IMR-90 (cell line): ENCODE data around the gene TUBA8. TPM values are rescaled to one million over a fixed set of nuclear protein-coding genes. Genes with fewer than 3 reads are reported as not detected.

Experiments
- ATAC-seq: fragments of 200-7000 bp; cut with Tn5 transposase; 2 replicates; pipeline ENCODE4 v1.9.1; 2020; ENCODE audit warnings: low read depth, mild to moderate bottlenecking, moderate library complexity
- BruUV-seq: library from RNA; stranded (reverse); fragments of 400-500 nt; replicated peaks from 2 replicates; lab custom pipeline; 2021; lab: Mats Ljungman, UMichigan
- CTCF ChIA-PET: fragments of 300-600 bp; formaldehyde crosslinking; extraction: SDS; loops from one replicate; lab custom pipeline; 2021; ENCODE audit warnings: antibody characterized with exemption; lab: Yijun Ruan, JAX
- POLR2A ChIA-PET: fragments of 300-600 bp; sonication (Branson Sonifier 250); formaldehyde crosslinking; loops from one replicate; lab custom pipeline; 2022; ENCODE audit warnings: antibody characterized with exemption; ENCODE audit not compliant: unreplicated experiment; lab: Charles Lee
- DNase-seq: peaks from one replicate; pipeline ENCODE4 v3.0.0; 2013
- H2AFZ ChIP-seq: replicated peaks from 2 replicates; pipeline ENCODE3; 2013; ENCODE audit warnings: low read length, mild to moderate bottlenecking; ENCODE audit not compliant: poor library complexity
- H2AK5ac ChIP-seq: 2 replicates; pipeline ENCODE4 v1.6.1; 2013; ENCODE audit warnings: low read depth, low read length, inconsistent platforms
- H2AK9ac ChIP-seq: replicated peaks from 2 replicates; pipeline ENCODE3; 2013; ENCODE audit warnings: mild to moderate bottlenecking, low read depth, low read length, moderate library complexity; ENCODE audit not compliant: poor library complexity
- H2BK120ac ChIP-seq: 2 replicates; pipeline ENCODE4 v1.6.1; 2013; ENCODE audit warnings: low read depth, low read length, inconsistent platforms
- H2BK15ac ChIP-seq: 3 replicates; pipeline ENCODE4 v1.6.1; 2013; ENCODE audit warnings: low read depth, low read length, inconsistent platforms
- H2BK20ac ChIP-seq: 2 replicates; pipeline ENCODE4 v1.6.1; 2013; ENCODE audit warnings: low read depth, mild to moderate bottlenecking, inconsistent platforms, low read length, moderate library complexity
- H2BK5ac ChIP-seq: 2 replicates; pipeline ENCODE4 v1.6.1; 2013; ENCODE audit warnings: mild to moderate bottlenecking, low read depth, low read length, inconsistent platforms; ENCODE audit not compliant: poor library complexity, severe bottlenecking
- H3K14ac ChIP-seq: replicated peaks from 2 replicates; pipeline ENCODE4 v1.6.1; 2013; ENCODE audit warnings: low read depth, low read length, inconsistent platforms
- H3K18ac ChIP-seq: 2 replicates; pipeline ENCODE4 v1.6.1; 2013; ENCODE audit warnings: low read depth, low read length, control low read depth
- H3K23ac ChIP-seq: 2 replicates; pipeline ENCODE4 v1.6.1; 2013; ENCODE audit warnings: low read depth, low read length, inconsistent platforms
- H3K27ac ChIP-seq: 2 replicates; pipeline ENCODE4 v1.5.1; 2013; ENCODE audit warnings: mild to moderate bottlenecking, control low read depth, low read length; ENCODE audit not compliant: insufficient read depth
- H3K27me3 ChIP-seq: 2 replicates; pipeline ENCODE4 v1.6.1; 2013; ENCODE audit warnings: low read length; ENCODE audit not compliant: control insufficient read depth, insufficient read depth
- H3K36me3 ChIP-seq: 2 replicates; pipeline ENCODE4 v1.6.1; 2013; ENCODE audit warnings: low read length, mixed read lengths; ENCODE audit not compliant: control insufficient read depth, insufficient read depth
- H3K4ac ChIP-seq: 2 replicates; pipeline ENCODE4 v1.6.1; 2013; ENCODE audit warnings: low read depth, low read length, inconsistent platforms
- H3K4me1 ChIP-seq: 2 replicates; pipeline ENCODE4 v1.6.1; 2013; ENCODE audit warnings: low read length, mixed read lengths; ENCODE audit not compliant: control insufficient read depth, insufficient read depth
- H3K4me2 ChIP-seq: 2 replicates; pipeline ENCODE4 v1.6.1; 2013; ENCODE audit warnings: low read depth, mild to moderate bottlenecking, control low read depth, low read length, moderate library complexity
- H3K4me3 ChIP-seq: 2 replicates; pipeline ENCODE4 v1.5.1; 2013; ENCODE audit warnings: low read depth, mild to moderate bottlenecking, control low read depth, low read length, moderate library complexity; ENCODE audit not compliant: insufficient read depth
- H3K56ac ChIP-seq: 2 replicates; pipeline ENCODE4 v1.6.1; 2013; ENCODE audit warnings: low read length, inconsistent platforms; ENCODE audit not compliant: insufficient read depth; ENCODE audit errors: extremely low read depth
- H3K79me1 ChIP-seq, 2 experiments: 2 replicates each; pipeline ENCODE4 v1.6.1; 2013; ENCODE audit warnings: low read length in 2 of 2, inconsistent platforms in 1 of 2, low read depth in 1 of 2
- H3K9ac ChIP-seq: 2 replicates; pipeline ENCODE4 v1.6.1; 2013; ENCODE audit warnings: low read depth, low read length, control low read depth
- H3K9me1 ChIP-seq: 2 replicates; pipeline ENCODE4 v1.6.1; 2013; ENCODE audit warnings: low read length, inconsistent platforms; ENCODE audit not compliant: insufficient read depth
- H3K9me3 ChIP-seq: 2 replicates; pipeline ENCODE4 v1.6.1; 2013; ENCODE audit warnings: low read length; ENCODE audit not compliant: control insufficient read depth, insufficient read depth
- H4K20me1 ChIP-seq: 2 replicates; pipeline ENCODE4 v1.6.1; 2013; ENCODE audit warnings: low read length, inconsistent platforms; ENCODE audit not compliant: insufficient read depth
- H4K5ac ChIP-seq: 2 replicates; pipeline ENCODE4 v1.6.1; 2013; ENCODE audit warnings: mild to moderate bottlenecking, low read depth, low read length, control low read depth
- H4K8ac ChIP-seq, 2 experiments: 2 replicates each; pipeline ENCODE4 v1.6.1; 2013; ENCODE audit warnings: low read depth in 2 of 2, low read length in 2 of 2, control low read depth in 1 of 2, inconsistent platforms in 1 of 2
- H4K91ac ChIP-seq: 2 replicates; pipeline ENCODE4 v1.6.1; 2013; ENCODE audit warnings: low read depth, low read length, inconsistent platforms; ENCODE audit not compliant: insufficient read depth
- CEBPB ChIP-seq: IDR thresholded peaks from 2 replicates; pipeline ENCODE4 v1.6.1; 2012; ENCODE audit warnings: low read depth, low read length, improper control_type of control experiment
- CTCF ChIP-seq: conservative IDR thresholded peaks from 2 replicates; pipeline ENCODE4 v1.5.1; 2012; ENCODE audit warnings: mild to moderate bottlenecking, low read depth, low read length, improper control_type of control experiment
- ELK1 ChIP-seq: fragments of 150-350 bp; IDR thresholded peaks from 2 replicates; pipeline ENCODE4 v1.6.1; 2016; ENCODE audit warnings: low read depth, mild to moderate bottlenecking, low read length, moderate library complexity, borderline replicate concordance
- FOS ChIP-seq: fragments of 150-350 bp; IDR thresholded peaks from 2 replicates; pipeline ENCODE4 v1.6.1; 2016; ENCODE audit warnings: low read depth, low read length
- MAZ ChIP-seq: IDR thresholded peaks from 2 replicates; pipeline ENCODE4 v1.6.1; 2012; ENCODE audit warnings: low read depth, mild to moderate bottlenecking, low read length, improper control_type of control experiment, moderate library complexity, borderline replicate concordance
- MXI1 ChIP-seq: IDR thresholded peaks from 2 replicates; pipeline ENCODE4 v1.6.1; 2012; ENCODE audit warnings: low read depth, mild to moderate bottlenecking, low read length, moderate library complexity, borderline replicate concordance
- NFE2L2 ChIP-seq: fragments of 150-350 bp; IDR thresholded peaks from 2 replicates; pipeline ENCODE4 v1.6.1; 2016; ENCODE audit warnings: low read depth, mild to moderate bottlenecking, low read length
- RAD21 ChIP-seq: IDR thresholded peaks from 2 replicates; pipeline ENCODE4 v1.6.1; 2012; ENCODE audit warnings: low read length, improper control_type of control experiment
- RCOR1 ChIP-seq: IDR thresholded peaks from 2 replicates; pipeline ENCODE4 v1.6.1; 2012; ENCODE audit warnings: mild to moderate bottlenecking, low read length, improper control_type of control experiment; ENCODE audit not compliant: insufficient replicate concordance
- RFX5 ChIP-seq: IDR thresholded peaks from 2 replicates; pipeline ENCODE4 v1.8.0; 2012; ENCODE audit warnings: low read depth, mild to moderate bottlenecking, low read length, moderate library complexity
- USF2 ChIP-seq: fragments of 150-350 bp; IDR thresholded peaks from 2 replicates; pipeline ENCODE4 v1.6.1; 2017; ENCODE audit warnings: mild to moderate bottlenecking, antibody characterized with exemption, low read length, low read depth
- WGBS, 2 experiments: methylation state at CpG; one replicate each; pipeline versions ENCODE4 v1.1.5 to v1.1.7; 2013; ENCODE audit warnings: missing lambda C conversion rate in 2 of 2; ENCODE audit not compliant: insufficient read length in 1 of 2; ENCODE audit errors: extremely low coverage in 2 of 2; 5-methylcytosine and 5-hydroxymethylcytosine counted together
- dilution Hi-C: fragments of 300-500 bp; cut with HindIII; formaldehyde crosslinking; loops from one replicate; pipeline ENCODE4 v1.14.3; 2018; ENCODE audit warnings: low sequenced_read_pairs; ENCODE audit not compliant: unreplicated experiment
- in situ Hi-C: fragments of 300-500 bp; cut with MboI; formaldehyde crosslinking; loops from 3 replicates; pipeline ENCODE4 v1.14.3; 2019; ENCODE audit warnings: low sequenced_read_pairs, inconsistent platforms, mixed read lengths
- intact Hi-C: fragments of 100-400 bp; cut with micrococcal nuclease; formaldehyde crosslinking; loops from 2 replicates; pipeline ENCODE4 v1.10.0; 2022
- polyA plus RNA-seq, 3 experiments: library from polyadenylated mRNA; depleted of rRNA; stranded (reverse); fragments of >200 nt; gene quantifications; 2 replicates each; pipeline ENCODE4 v1.2.3, GENCODE V29; 2012; ENCODE audit warnings: low replicate concordance in 1 of 3
- total RNA-seq: library from RNA; depleted of rRNA; stranded (reverse); fragments of >200 nt; gene quantifications from 2 replicates; pipeline ENCODE4 v1.2.3, GENCODE V29; 2012

The TUBA8 gene
- total and polyA plus RNA-seq, 2 of the 4 experiments (the other 2 are of a cell fraction): 1.4 to 2.2 TPM

- Histone ChIP-seq H2BK20ac (no peak overlapping the region), H4K91ac (no peak overlapping the region), H3K4me1 (peaks cover 9% of the 10 kb centered on the region), H3K9me3 (no peaks in the 10 kb centered on the region), H3K9ac (no peak overlapping the region), H3K23ac (no peak overlapping the region), H3K27me3 (no peaks in the 10 kb centered on the region), H2AK5ac (peak overlapping the region; percentile 13; the same call in 1 of the 2 replicates), H3K56ac (no peak overlapping the region), H2AK9ac (no peak overlapping the region), H4K20me1 (no peaks in the 10 kb centered on the region), H3K4me2 (no peak overlapping the region), H3K4me3 (no peak overlapping the region), H2BK15ac (no peak overlapping the region), H3K36me3 (no peaks in the 10 kb centered on the region), H3K14ac (no peak overlapping the region), H3K79me1 (peaks cover 4 to 9% of the 10 kb centered on the region in 2 experiments; a peak in 2 of 4 replicates), H4K5ac (no peak overlapping the region; the same call in 1 of the 2 replicates), H3K18ac (no peak overlapping the region), H4K8ac (no peak overlapping the region), H2AFZ (no peak overlapping the region), H2BK120ac (no peak overlapping the region), H2BK5ac (no peak overlapping the region), H3K27ac (no peak overlapping the region), H3K9me1 (0 out of 2 replicates have a peak, but pooled peaks cover 7% of the 10 kb centered on the region), H3K4ac (peak overlapping the region; percentile 3)
- BruUV-seq: no TSS peak
- in situ Hi-C loops (no loop called here), dilution Hi-C loops (no loop called here), intact Hi-C loops (no loop called here)
- TF ChIP-seq NFE2L2: no peak
- TF ChIP-seq RAD21: no peak
- TF ChIP-seq USF2: no peak
- TF ChIP-seq MAZ: no peak
- TF ChIP-seq MXI1: no peak
- TF ChIP-seq ELK1: no peak
- no peak for TF ChIP-seq RCOR1
- TF ChIP-seq FOS: no peak
- no peak for TF ChIP-seq CTCF
- no peak for TF ChIP-seq RFX5
- TF ChIP-seq CEBPB: no peak
- ATAC-seq (no peak), DNase-seq (no peak)
- ChIA-PET POLR2A (no interaction called here), CTCF (no interaction called here)
- WGBS, 2 experiments: 100% methylated on average over 3 of the region's 8 CpGs; no CpG with 5 or more reads in 1 of the 2 experiments
Observed at GRCh38 chr22:18152519-18152918, 41.9 kb downstream of the TUBA8 start.
